ENCODE results near the gene CYTH3. TPM values are rescaled to one million over a fixed set of nuclear protein-coding genes. Genes with fewer than 3 reads are reported as not detected.

CYTH3 gene
- total and polyA plus RNA-seq, 2 of the 13 experiments (the other 11 are each of a cell fraction or from before 2014, with no cell fraction given) = 3.1 to 3.8 TPM

- Histone ChIP-seq H3K9me3 (ENCODE audit: low read length) (no peaks in the 10 kb centered on the region), H3K27me3 (ENCODE audit: control insufficient read depth in 1 of 2, insufficient read depth in 2 of 2, low read length in 2 of 2) (no peaks in the 10 kb centered on the region), H3K9ac (ENCODE audit: insufficient read depth, low read depth, low read length) (no peak overlapping the region), H3K27ac (ENCODE audit: extremely low read length, insufficient read depth, low read length) (no peak overlapping the region), H3K4me3 (replicated peaks in 1 of 3; ENCODE audit: insufficient read depth in 1 of 3, low read depth in 2 of 3, low read length in 3 of 3) (no peak overlapping the region), H3K4me1 (ENCODE audit: insufficient read depth, low read length) (no peaks in the 10 kb centered on the region), H2AFZ (ENCODE audit: low read length) (no peak overlapping the region), H3K36me3 (replicated peaks in 1 of 2; ENCODE audit: control insufficient read depth in 1 of 2, insufficient read depth in 2 of 2, low read length in 2 of 2) (no peaks in the 10 kb centered on the region), H4K20me1 (ENCODE audit: insufficient read depth, low read length) (no peaks in the 10 kb centered on the region; the same call in 1 of the 2 replicates), H3K79me2 (ENCODE audit: insufficient read depth, low read length) (no peaks in the 10 kb centered on the region), H3K4me2 (ENCODE audit: low read depth, low read length) (no peak overlapping the region)
- DNase-seq (ENCODE audit: low spot score) (no peak), FAIRE-seq (no peak), ATAC-seq (no peak)
- TF ChIP-seq ZBTB38 (CRISPR knock-in tag; IDR thresholded peaks at IDR 0.05) = no peak
- CTCF ChIA-PET (ENCODE audit: low intra/inter-chr PET ratio, low total read pairs) = no interaction called here
- POLR2A ChIA-PET = no interaction called here
- WGBS (ENCODE audit: low lambda C conversion rate) = 59% methylated on average over 4 of the region's 4 CpGs
- BruUV-seq (replicated peaks) = no TSS peak
- intact Hi-C loops (cut with micrococcal nuclease; ENCODE audit: unreplicated experiment) (no loop called here), in situ Hi-C loops (cut with HindIII; ENCODE audit: extremely low pct_ligation_motif_present, low pct_unique_long_range_greater_than_20kb) (no loop called here)
Observed at GRCh38 chr7:6198689-6199595, 73.5 kb downstream of the CYTH3 start.

- no peak for ATAC-seq
- intact Hi-C loops (cut with micrococcal nuclease; ENCODE audit: unreplicated experiment) (no loop called here), in situ Hi-C loops (cut with HindIII; ENCODE audit: extremely low pct_ligation_motif_present, low pct_unique_long_range_greater_than_20kb) (no loop called here)
- Histone ChIP-seq H3K4me1 (ENCODE audit: insufficient read depth, low read length) (no peaks in the 10 kb centered on the region), H4K20me1 (ENCODE audit: insufficient read depth, low read length) (no peaks in the 10 kb centered on the region; the same call in 1 of the 2 replicates), H3K27ac (ENCODE audit: extremely low read length, insufficient read depth, low read length) (no peak overlapping the region), H2AFZ (ENCODE audit: low read length) (no peak overlapping the region), H3K36me3 (replicated peaks in 1 of 2; ENCODE audit: control insufficient read depth in 1 of 2, insufficient read depth in 2 of 2, low read length in 2 of 2) (no peaks in the 10 kb centered on the region), H3K4me3 (replicated peaks in 1 of 3; ENCODE audit: insufficient read depth in 1 of 3, low read depth in 2 of 3, low read length in 3 of 3) (no peak overlapping the region), H3K9ac (ENCODE audit: insufficient read depth, low read depth, low read length) (no peak overlapping the region), H3K9me3 (ENCODE audit: low read length) (no peaks in the 10 kb centered on the region), H3K4me2 (ENCODE audit: low read depth, low read length) (no peak overlapping the region), H3K79me2 (ENCODE audit: insufficient read depth, low read length) (no peaks in the 10 kb centered on the region), H3K27me3 (ENCODE audit: control insufficient read depth in 1 of 2, insufficient read depth in 2 of 2, low read length in 2 of 2) (no peaks in the 10 kb centered on the region)
- BruUV-seq (replicated peaks) = no TSS peak
- no peak for DNase-seq (ENCODE audit: low spot score)
- ChIA-PET POLR2A (no interaction called here), CTCF (ENCODE audit: low intra/inter-chr PET ratio, low total read pairs) (no interaction called here)
- no peak for FAIRE-seq
- WGBS (ENCODE audit: low lambda C conversion rate) = 80% methylated on average over 8 of the region's 8 CpGs
- TF ChIP-seq SRSF4 (IDR thresholded peaks at IDR 0.05; ENCODE audit: low read depth, low read length, poor library complexity, severe bottlenecking) (no peak), CCDC6 (CRISPR knock-in tag; IDR thresholded peaks at IDR 0.05) (no peak), ZBTB8A (CRISPR knock-in tag; IDR thresholded peaks at IDR 0.05; ENCODE audit: borderline replicate concordance, low read depth) (no peak), NFYB (CRISPR knock-in tag; IDR thresholded peaks at IDR 0.05) (no peak), MBNL3 (CRISPR knock-in tag; conservative IDR thresholded peaks at IDR 0.05) (no peak), GLI4 (CRISPR knock-in tag; IDR thresholded peaks at IDR 0.05; ENCODE audit: borderline replicate concordance) (no peak), RELA (CRISPR knock-in tag; IDR thresholded peaks at IDR 0.05) (no peak), RXRA (CRISPR knock-in tag; IDR thresholded peaks at IDR 0.05) (no peak), ZNF766 (CRISPR knock-in tag; IDR thresholded peaks at IDR 0.05; ENCODE audit: borderline replicate concordance) (no peak), POLR2AphosphoS5 (IDR thresholded peaks at IDR 0.05; ENCODE audit: low read depth, low read length) (no peak), ZNF83 (CRISPR knock-in tag; IDR thresholded peaks at IDR 0.05; ENCODE audit: borderline replicate concordance) (no peak), HNRNPK (IDR thresholded peaks at IDR 0.05; ENCODE audit: low read depth, low read length, poor library complexity, severe bottlenecking) (no peak), ZBTB7B (CRISPR knock-in tag; IDR thresholded peaks at IDR 0.05) (no peak), TBP (CRISPR knock-in tag; IDR thresholded peaks at IDR 0.05) (no peak)
Observed at GRCh38 chr7:6197801-6198551, 74.4 kb downstream of the CYTH3 start.
